HCT116 (cell line): ENCODE measurements around the gene MAD2L1.
"Not testable (repeated sequence)": the region's sequence is repeated elsewhere in the genome, so short reads cannot be mapped to it uniquely, and the experiment has no call there.

ENCODE experiments used
- POLR2A ChIP-seq: IDR thresholded peaks from 2 replicates; pipeline ENCODE4 v1.7.0; 2011; ENCODE audit warnings: borderline replicate concordance; ENCODE audit not compliant: insufficient read depth, insufficient read length; ENCODE audit errors: extremely low read depth
- RAD21 ChIP-seq: IDR thresholded peaks from 2 replicates; pipeline ENCODE4 v1.6.1; 2012; ENCODE audit warnings: low read depth, mild to moderate bottlenecking
- SP1 ChIP-seq: IDR thresholded peaks from 2 replicates; pipeline ENCODE4 v1.6.1; 2012; ENCODE audit warnings: low read depth
- YY1 ChIP-seq: IDR thresholded peaks from 2 replicates; pipeline ENCODE4 v1.6.1; 2011; ENCODE audit warnings: low read length, low read depth, moderate library complexity, mild to moderate bottlenecking; ENCODE audit not compliant: insufficient replicate concordance; ENCODE audit errors: extremely low read depth
- TF ChIP-seq, protein P1 (sequence below): IDR thresholded peaks from 2 replicates; pipeline ENCODE4 v1.6.1; 2011; ENCODE audit warnings: mild to moderate bottlenecking, low read length, moderate library complexity; ENCODE audit not compliant: insufficient replicate concordance; ENCODE audit errors: extremely low read depth
- TF ChIP-seq, protein P2 (sequence below), 3 experiments: fragments of 200-600 bp in 1 of 3; sonication (generic) in 1 of 3; IDR thresholded peaks in 2 of 3; conservative IDR thresholded peaks in 1 of 3; 2 replicates each; pipeline ENCODE4 v1.5.1; 2012 to 2017; ENCODE audit warnings: low read depth in 2 of 3, low read length in 2 of 3, antibody characterized with exemption in 1 of 3, borderline replicate concordance in 1 of 3, control low read depth in 1 of 3, mild to moderate bottlenecking in 1 of 3, mixed read lengths in 1 of 3, mixed run types in 1 of 3, moderate library complexity in 1 of 3; ENCODE audit not compliant: insufficient read depth in 1 of 3

DNA sequence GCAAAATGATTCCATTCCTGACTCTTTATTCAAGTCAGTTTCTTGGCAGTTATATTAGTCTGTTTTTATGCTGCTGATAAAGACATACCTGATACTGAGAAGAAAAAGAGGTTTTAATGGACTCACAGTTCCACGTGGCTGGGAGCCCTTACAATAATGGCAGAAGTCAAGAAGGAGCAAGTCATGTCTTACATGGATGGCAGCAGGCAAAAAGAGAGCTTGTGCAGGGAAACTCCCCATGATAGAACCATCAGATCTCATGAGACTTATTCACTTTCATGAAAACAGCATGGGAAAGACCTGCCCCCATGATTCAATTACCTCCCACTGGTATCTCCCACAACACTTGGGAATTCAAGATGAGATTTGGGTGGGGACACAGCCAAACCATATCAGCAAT lies 21.4 kb upstream of the MAD2L1 start:
- TF ChIP-seq YY1, RAD21, POLR2A, SP1: not testable (repeated sequence)
- TF ChIP-seq, protein P1, sequence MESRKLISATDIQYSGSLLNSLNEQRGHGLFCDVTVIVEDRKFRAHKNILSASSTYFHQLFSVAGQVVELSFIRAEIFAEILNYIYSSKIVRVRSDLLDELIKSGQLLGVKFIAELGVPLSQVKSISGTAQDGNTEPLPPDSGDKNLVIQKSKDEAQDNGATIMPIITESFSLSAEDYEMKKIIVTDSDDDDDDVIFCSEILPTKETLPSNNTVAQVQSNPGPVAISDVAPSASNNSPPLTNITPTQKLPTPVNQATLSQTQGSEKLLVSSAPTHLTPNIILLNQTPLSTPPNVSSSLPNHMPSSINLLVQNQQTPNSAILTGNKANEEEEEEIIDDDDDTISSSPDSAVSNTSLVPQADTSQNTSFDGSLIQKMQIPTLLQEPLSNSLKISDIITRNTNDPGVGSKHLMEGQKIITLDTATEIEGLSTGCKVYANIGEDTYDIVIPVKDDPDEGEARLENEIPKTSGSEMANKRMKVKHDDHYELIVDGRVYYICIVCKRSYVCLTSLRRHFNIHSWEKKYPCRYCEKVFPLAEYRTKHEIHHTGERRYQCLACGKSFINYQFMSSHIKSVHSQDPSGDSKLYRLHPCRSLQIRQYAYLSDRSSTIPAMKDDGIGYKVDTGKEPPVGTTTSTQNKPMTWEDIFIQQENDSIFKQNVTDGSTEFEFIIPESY = not testable (repeated sequence)
- TF ChIP-seq, protein P2, sequence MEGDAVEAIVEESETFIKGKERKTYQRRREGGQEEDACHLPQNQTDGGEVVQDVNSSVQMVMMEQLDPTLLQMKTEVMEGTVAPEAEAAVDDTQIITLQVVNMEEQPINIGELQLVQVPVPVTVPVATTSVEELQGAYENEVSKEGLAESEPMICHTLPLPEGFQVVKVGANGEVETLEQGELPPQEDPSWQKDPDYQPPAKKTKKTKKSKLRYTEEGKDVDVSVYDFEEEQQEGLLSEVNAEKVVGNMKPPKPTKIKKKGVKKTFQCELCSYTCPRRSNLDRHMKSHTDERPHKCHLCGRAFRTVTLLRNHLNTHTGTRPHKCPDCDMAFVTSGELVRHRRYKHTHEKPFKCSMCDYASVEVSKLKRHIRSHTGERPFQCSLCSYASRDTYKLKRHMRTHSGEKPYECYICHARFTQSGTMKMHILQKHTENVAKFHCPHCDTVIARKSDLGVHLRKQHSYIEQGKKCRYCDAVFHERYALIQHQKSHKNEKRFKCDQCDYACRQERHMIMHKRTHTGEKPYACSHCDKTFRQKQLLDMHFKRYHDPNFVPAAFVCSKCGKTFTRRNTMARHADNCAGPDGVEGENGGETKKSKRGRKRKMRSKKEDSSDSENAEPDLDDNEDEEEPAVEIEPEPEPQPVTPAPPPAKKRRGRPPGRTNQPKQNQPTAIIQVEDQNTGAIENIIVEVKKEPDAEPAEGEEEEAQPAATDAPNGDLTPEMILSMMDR (IDR thresholded peaks at IDR 0.05 in 2 of 3, conservative IDR thresholded peaks at IDR 0.05 in 1 of 3; ENCODE audit: borderline replicate concordance in 1 of 3, insufficient read depth in 1 of 3, low read depth in 2 of 3, low read length in 2 of 3) = not testable (repeated sequence)
